GM12891 (cell line): Measurements from ENCODE around the gene PPP1R7.

Experiments used
- PAX5 ChIP-seq: IDR thresholded peaks from 2 replicates; pipeline ENCODE4 v1.6.1; 2011; ENCODE audit warnings: low read length, moderate library complexity, mild to moderate bottlenecking; ENCODE audit not compliant: insufficient read depth, severe bottlenecking
- POLR2A ChIP-seq: IDR thresholded peaks from 2 replicates; pipeline ENCODE4 v1.6.1; 2011; ENCODE audit warnings: low read depth, low read length, control low read depth
- POLR2AphosphoS5 ChIP-seq: IDR thresholded peaks from 2 replicates; pipeline ENCODE4 v1.6.1; 2011; ENCODE audit warnings: low read depth, low read length, control low read depth
- POU2F2 ChIP-seq: IDR thresholded peaks from 2 replicates; pipeline ENCODE4 v1.6.1; 2011; ENCODE audit warnings: low read depth, mild to moderate bottlenecking, control low read depth, low read length, moderate library complexity
- SPI1 ChIP-seq: IDR thresholded peaks from 2 replicates; pipeline ENCODE4 v1.6.1; 2011; ENCODE audit warnings: low read depth, low read length, control low read depth
- TAF1 ChIP-seq: IDR thresholded peaks from 2 replicates; pipeline ENCODE4 v1.6.1; 2011; ENCODE audit warnings: low read depth, low read length, control low read depth

GRCh38 chr2:241209271-241209670, 59.0 kb downstream of the PPP1R7 start:
- no peak for TF ChIP-seq POLR2A
- TF ChIP-seq TAF1: no peak
- no peak for TF ChIP-seq POLR2AphosphoS5
- no peak for TF ChIP-seq SPI1
- TF ChIP-seq PAX5: no peak
- no peak for TF ChIP-seq POU2F2
